Stimulated activated CD4-positive, alpha-beta T cell treated with anti-CD3 and anti-CD28 coated beads, TNF-alpha, amount 100 ng/mL, for 24 hours (primary cell): Measurements from ENCODE around the gene IL17RD.

Source experiments
- DNase-seq, 3 experiments: peaks; one replicate each; pipeline ENCODE4 v3.0.0-alpha.2; 2020; ENCODE audit warnings: low read depth in 3 of 3

IL17RD gene

DNA sequence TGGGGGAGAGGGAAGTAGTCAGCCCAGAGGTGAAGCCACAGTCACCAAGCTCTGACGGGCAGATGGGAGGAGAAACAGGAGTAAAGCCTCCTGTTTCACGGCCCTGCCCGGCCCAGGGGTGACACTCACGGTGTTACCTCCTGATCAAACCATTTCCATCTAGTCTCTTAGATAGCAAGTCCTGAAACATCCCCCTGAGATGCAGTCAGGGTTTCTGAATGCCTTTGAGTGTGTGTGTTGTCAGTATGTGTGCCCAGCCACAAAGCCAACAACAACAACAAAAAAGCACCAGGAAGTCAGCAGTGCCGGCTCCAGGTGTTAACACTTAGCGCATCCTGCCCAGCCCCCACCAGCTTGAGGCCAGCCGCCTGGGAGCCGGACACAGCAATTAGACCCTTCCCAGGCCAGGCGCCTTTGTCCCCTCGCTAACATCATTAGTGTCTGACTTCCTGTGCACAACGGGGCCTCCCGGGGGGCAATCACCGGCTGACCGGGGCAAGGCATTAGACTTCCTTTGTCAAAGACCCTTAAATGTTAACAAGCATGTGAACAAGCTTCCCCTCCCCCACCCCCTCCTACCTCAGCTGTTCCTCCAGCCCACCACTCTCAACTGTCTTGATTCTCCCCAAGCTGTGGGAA, 34.5 kb downstream of the IL17RD start:
- no peak for DNase-seq

DNA sequence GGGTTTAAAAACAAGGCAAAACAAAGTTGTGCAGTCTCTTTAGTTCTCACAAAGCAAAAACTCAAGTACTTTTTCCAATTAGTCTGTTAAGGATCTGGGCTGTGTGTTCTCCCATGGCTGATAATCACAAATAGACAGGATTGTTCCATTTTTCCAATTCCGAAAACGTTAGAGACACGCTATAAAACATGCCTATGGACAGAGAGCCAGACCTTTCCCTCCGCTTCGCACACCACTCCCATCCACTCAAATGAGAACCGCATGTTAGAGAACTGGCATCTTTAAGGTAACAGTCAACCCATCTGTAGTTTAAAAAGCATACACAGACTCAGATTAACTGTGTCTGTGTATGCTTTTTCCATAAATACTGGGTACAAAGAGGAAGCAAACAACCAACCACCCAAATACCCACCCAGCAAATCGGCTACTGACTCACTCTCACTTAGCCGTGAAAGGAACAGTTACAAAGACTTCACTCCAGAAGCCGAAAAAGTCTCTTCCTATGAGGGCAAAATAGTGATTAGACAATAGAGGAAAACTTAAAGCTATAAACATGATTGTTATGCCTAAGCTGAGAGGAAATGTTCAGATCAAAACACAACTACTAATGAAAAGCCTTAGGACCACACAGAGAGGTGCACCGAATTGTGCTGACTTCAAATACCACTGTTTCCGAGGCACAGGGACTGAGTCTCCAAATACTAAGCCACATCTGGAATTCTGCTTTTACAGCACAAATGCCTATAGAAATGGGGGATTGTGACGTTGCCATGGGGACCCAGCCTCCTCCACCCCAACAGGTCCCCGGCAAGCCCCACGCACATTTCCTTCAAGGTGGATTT, 36.1 kb downstream of the IL17RD start:
- no peak for DNase-seq

DNA sequence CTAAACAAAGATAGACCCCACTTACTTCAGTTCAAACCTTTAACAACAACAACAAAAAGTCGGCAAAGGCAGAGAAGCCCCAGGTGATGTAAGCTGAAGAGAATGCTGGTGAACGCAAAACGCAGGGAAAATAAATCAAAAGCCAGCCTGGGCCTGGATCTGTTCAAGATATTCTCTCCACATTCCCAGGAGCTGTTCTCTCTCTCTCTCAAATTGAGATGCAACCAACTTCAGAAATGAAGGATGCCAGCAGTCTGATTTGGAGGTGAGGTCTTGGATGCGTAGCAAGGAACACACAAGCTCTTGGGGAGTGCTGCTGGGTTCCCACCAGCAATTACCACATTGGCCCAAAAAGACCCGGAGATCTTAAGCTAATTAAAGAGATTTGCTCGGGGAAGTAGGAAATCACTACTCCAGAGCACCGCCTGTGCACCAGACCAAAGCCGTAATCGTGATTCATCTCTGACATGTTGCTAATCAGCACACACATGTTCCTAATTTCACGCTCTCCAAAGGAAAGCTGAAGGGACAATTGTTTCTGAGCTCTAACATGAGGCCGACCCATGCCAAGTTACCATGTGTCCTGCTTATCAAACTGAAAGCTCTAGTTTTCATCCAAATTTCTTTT, 37.1 kb downstream of the IL17RD start:
- no peak for DNase-seq

DNA sequence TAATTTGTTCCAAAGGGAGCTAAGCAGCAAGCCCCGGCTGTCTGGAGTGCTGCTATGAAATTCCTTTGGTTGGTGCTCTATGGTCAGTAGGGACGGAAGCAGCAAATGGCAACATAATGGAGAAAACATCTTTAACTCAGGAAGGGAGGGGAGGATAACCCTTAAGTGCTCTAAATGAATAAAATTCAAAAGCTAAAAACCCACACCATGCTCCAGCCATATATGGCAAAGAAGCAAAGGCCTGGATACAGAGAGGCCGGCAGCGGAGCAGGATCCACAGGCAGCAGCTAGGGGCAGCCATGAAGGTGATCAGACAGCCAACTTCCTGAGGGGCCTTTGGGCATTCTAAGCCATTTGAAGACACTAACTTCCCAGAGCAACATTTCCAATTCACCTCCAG, 38.9 kb downstream of the IL17RD start:
- DNase-seq, result no peak

DNA sequence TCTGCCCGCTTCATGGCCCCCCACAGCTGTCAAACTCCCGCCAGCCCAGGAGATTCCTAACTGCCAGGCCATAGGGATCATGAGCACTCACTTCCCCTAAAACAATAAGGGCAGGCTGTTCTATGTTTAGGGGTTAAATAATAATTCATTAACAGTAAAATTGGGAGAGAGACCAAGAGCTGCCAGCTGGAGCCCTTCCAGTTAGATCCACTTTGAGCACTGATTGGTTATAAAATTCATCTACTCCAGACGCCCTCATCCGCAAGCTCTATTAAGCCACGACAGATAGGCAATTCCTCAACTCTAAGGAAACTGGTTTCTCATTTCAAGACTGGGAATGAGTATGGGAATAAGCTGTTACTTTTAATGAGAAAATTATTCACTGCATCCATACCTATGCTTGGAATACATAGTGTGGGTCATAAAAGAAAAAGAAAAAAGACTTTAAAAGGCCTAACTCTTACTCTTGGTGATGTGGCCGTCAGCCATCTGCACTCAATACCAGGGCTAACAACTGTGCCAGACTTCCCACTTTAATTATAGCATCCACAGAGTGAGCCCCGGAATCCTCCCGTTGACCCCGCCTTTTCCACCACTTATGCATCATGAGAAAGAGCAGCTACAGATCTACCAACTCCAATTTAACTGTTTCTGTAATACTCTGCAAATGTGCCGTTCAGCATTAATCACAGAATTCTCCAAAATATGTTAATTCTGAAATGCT, 44.5 kb downstream of the IL17RD start:
- no peak for DNase-seq

DNA sequence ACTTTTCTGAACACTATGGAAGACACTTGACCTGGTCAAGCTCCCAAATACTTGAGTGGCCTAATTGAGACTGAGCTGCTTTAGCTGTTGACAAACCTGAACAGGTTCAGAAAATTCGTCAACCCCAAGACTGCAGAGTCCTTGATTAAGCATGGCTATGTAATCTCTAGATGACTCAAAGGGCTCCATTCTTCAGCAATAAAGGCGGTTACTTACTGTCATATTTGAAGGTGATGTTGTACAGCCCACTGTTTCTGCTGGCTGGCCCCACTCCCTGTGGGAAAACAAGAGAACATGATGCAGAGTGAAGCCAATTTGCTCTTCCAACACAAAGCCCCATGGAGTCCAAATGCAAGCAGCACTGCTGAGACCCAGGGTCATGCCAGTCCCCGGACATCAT, 45.1 kb downstream of the IL17RD start:
- DNase-seq, result no peak

DNA sequence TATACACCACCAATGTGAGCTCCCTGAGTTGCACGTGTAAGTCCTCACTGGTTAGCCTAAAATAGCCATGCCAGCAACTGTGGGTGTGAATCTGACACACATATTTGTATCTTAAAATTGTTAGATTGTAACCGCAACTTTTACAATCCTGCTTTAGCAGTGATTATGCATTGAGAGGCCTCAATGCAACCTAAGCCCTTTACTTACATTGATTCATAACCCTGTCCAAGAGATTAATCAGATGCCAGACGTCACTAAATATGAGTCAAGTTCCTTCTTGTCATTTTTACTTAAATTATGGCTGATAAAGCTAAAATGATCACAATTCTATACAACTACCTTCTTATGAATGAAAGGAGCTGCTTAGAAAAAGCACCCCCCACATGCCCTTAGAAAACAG, 46.9 kb downstream of the IL17RD start:
- DNase-seq, result no peak

DNA sequence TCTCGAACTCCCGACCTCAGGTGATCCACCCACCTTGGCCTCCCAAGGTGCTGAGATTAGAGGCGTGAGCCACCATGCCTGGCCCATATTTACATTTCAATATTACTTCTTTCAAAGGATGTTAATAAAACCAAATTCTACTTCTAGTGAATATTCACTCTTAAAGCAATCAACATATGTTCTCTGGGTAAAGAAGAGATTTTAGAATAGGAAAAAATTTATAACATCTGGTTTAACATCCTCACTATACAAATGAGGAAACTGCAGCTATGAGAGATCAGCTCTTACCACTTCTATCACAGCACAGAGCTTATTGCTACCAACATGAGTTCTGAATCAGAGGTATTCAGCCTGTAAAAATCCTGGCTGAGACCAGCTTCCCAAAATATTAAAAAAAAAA, 48.7 kb downstream of the IL17RD start:
- no peak for DNase-seq

DNA sequence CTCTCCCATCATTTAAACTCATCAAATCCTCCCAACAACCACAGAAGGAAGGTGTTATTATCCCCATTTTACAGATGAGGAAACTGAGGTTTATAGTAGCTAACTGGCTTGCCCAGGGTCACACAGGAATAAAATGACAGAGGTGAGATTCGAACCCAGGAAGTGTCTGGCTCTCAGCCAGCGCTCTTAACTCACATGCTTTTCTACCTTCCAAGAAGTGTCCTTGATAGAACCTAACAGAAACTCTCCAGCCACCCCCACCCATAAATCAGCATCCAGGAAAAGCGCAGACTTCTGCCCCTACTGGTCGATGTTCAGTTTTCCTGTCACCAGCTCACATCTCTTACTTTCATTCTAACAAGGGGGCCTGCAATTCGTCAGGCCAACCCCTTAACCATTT, 52.9 kb downstream of the IL17RD start:
- DNase-seq, result no peak

DNA sequence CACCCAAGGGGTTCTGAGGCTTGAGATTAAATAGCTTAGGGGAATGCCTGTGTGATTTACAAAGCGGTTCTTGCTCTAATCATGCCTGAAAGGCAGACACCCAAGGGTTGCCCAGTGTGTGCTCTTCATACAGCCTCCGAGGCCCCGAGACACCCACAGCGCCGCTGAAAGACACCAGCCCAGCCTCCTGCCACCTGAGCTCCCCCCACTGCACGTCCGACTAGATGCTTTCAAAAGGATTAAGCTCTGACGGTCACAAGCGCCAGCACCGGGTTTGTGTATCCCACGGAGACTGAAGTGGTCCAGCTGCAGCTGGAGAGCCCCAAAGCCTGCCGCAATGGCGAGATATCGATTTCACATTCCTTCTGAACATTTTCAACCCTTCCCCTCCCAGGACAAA, 54.4 kb downstream of the IL17RD start:
- DNase-seq, result no peak

DNA sequence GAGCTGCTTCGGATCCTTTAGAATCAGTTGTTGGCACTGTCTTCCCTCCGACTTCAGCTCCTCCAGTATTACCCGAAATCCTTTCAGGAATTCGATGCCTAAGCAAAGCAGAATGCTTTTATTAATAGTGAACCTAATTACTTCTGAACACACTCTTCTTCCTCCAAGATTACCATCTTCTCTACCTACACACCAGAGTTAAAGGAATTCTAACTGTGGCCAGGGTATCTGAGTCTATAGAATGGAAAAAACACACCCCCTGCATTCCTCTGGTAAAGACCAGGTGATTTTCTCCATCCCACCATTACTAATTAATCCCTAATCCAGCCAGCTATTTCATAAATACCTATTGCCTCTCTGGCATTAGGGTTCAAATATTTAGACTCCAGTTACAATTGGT, 54.9 kb downstream of the IL17RD start:
- DNase-seq, result no peak

DNA sequence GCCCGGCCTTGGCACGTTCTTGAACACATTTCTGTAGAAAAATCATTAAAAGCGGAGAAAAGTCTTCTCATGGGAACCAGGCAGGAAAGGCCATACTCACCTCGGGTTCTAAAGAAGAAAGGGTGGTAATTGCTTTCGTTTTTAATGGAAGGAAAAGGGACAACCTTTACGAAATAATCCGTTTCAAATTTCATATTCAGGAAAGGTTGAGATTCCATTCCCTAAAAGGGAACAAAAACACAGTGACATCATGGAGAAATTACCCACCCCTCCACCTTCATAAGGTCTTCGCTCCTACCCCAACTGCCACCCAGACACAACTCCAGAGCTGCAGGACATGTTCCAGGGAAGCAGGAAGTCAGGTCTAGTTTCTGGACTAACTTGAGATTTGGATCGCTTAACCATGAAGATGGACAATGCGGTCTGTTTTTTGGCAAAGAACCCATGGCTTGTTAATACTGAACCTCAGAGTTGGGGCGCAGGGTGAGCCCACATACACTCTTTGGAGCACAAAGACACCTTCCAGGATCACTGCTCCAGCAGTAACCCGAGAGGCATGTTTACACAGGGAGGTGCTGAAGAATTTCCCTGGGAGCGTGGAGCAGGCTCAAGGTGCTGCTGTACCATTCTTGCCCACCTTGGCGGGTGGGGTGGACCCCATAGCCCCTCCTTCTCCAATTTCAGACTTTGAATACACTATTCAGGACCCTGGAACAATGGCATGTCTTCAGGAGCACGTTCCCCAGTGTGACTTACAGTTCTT, 55.5 kb downstream of the IL17RD start:
- DNase-seq, result no peak

DNA sequence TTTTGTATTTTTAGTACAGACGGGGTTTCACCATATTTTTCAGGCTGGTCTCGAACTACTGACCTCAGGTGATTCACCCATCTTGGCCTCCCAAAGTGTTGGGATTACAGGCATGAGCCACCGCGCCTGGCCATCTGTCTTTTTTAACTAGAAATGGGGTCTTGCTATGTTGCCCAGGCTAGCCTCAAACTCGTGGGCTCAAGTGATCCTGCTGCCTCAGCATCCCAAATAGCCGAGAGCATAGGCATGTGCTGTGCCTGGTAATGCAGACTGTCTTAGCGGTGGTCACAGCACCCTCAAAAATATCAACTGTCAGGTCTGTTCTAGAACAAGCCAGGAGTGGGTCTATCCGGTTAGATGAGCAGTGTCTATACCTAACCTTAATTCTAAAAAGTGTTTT, 56.5 kb downstream of the IL17RD start:
- DNase-seq, result no peak

DNA sequence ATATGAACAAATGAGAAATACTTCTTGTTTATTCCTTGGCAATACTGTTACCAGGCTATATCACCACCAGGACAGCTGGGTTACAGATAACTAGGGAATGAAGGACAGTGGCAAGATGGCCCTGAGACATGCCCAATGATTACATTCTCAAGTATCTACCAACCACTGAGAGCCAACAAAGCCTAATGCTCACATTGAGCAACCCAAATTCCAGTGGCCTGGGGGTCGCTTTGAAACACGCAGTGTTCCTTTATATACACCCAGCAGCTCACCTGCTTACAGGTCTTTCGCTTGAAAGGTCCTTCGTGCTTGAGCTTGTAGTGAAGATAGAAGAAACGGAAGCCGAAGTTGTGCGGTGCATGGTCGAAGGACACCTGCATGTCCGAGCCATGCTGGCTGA, 59.6 kb downstream of the IL17RD start:
- DNase-seq, result no peak

DNA sequence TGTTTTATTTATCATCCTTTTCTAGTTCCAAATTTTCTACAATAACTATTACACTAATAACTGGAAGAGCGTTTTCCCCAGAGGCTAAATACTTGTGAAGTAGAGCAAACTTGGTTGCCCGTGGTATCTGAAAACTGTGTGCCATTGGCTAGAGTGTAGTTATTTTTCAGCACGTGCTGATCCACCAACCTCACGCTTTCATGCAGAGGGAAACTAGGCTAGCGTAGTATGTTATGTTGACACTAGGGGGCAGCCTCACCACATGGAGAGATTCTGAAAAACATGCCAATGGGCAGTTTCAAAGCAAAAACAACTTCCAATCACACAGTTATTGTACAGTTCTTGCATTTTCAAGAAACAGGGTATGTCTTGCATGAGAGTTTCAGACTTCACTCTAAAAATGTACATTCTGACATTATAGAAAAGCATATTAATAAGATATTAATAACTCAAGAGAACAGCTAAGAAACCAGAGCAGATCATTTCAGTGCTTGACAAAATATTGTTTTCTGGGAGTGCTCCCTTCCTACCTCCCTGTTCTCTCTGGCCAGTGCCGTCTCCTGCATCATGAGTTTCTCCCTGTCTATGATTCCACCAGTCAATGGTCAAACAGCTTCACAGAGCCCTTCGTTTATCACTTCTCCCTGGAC, 65.0 kb downstream of the IL17RD start:
- peak; percentile 40 to 47 (median 47) for DNase-seq

DNA sequence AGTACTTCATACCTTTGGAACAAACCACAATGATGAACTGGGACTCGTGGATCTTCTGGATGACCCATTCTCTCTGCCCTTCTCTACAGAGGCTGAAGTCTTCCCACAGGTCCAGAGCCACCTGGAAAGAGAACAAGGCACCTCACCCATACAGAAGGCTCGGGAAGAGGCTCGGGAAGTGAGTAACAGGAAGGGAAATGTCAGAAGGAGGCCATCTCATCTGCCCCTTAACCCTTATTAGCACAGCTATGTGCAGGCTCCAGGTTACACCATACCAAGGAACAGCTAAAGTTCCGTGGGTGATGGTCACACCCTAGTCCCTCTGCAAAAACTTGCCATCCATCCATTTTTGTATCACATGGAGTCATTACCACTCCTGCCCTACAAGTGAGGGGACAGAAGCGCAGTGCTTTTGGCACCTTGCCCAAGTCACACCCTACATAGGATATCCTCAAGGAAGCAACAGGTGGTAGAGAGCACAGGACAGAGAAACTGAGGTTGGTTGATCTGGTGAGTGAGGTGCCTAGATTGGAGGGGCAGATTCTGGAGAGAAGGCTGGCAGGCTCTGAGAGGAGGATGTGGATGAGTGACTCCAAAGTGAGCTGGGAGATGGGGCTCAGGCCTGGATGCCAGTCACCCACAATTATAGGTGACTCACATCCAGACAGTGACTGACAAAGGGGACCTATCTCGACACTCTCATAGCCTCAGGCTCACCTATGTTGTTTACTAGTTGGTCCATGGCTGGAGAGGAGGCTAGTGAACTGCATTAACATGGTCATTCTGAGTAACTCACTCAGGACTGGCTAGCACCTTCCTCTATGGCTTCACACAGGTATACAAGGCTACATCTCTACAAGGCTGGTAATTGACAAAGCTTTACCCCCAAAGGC, 66.5 kb downstream of the IL17RD start:
- DNase-seq, result no peak

DNA sequence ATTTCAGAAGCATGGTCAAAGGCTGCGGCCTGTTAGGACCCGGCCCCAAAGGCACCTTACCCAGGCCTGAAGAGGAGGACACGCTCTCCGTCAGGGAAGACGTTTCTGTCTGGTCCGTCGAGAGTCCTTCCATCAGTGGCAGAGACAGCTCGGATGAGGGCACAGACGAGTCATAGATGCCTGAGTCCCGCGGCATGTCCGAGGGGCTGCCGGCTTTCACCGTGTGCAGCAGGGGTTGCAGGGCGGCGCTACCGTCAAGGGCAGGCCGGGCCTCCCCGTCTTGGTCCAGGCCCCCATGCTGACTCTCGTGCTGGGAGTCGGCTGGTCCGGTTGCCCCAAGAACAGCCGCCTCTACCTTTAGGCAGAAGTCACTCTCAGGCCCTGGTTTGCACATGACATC, 67.6 kb downstream of the IL17RD start:
- no peak for DNase-seq

DNA sequence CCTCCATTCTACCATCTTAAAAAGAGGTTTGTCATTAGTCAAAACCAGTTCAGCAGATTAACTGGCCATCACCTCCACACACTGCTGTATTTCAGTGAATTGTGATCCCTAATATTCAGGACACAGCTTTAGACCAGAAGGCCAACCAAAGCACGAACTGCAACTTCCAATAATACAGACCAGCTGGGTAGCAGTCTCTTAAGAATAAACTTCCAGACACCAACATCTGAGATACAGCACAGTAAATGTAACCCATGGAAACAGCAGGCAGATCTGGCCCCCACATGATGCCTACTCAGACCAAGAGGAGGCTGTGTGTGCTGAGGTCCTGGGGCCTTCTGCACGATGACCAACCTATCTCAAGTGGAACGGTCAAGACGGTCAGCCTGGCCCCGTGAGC, 69.8 kb downstream of the IL17RD start:
- DNase-seq, result no peak

DNA sequence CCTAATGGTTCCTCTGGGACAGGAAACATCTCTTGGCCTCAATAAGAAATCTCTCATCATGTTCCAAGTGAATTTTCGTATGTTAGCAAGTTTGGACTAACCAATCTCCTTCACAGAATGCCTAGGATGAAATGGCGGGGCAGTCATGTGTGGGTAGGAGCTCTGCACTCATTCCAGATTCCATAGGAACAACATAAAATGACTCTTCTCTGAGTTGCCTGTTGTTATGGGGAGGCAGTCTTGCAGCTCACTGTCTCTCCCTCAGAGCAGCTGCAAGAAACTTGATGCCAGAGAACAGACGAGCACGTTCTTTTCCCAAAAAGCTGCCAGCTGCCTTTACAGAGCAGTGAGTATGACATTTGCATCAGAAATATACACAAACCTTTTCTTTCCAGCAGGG, 70.6 kb downstream of the IL17RD start:
- DNase-seq, result no peak

DNA sequence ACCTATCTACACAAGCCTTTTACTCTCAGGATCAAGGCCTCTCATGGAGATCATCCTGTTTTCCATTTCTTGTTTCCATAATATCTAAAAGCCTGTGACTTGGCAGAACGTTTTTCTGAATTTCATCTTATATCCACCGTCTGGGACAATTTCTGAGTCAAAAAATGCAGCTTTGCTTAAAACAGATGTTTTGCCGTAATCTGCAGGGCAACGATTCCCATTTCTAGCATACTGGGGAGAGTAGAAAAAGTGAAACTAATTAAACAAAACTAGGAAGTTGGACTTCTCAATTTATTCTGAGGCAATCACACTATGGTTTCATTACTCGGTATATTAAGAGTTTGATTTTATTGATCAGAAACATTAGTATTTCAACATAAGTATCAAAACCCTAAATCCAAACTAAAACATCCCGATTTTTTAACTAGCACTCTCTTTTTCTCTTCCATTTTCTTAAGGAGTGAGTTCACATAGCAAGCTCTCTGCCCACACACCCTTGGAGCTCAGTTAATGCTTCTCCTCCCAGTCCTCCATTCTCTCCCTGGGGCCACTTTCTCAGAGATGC, 71.1 kb downstream of the IL17RD start:
- no peak for DNase-seq
